H4 (cell line): ENCODE measurements around the gene ZNF341. TPM values are rescaled to one million over a fixed set of nuclear protein-coding genes. Genes with fewer than 3 reads are reported as not detected.
"Not testable (repeated sequence)": the region's sequence is repeated elsewhere in the genome, so short reads cannot be mapped to it uniquely, and the experiment has no call there.

Experiments used
- DNase-seq: peaks from one replicate; pipeline ENCODE4 v3.0.0-alpha.2; 2015; ENCODE audit warnings: low spot score
- total RNA-seq: library from RNA; depleted of rRNA; stranded (reverse); fragments of >200 nt; shearing (Covaris generic); gene quantifications from 2 replicates; pipeline ENCODE4 v1.2.3, GENCODE V29; 2014

The ZNF341 gene
- total RNA-seq, 1 experiment from 2014 or later, result 0.81 TPM

- no peak for DNase-seq
Measured at GRCh38 chr20:33730946-33731692, 677 bp upstream of the ZNF341 start.

- peak; percentile 45 for DNase-seq
Measured at GRCh38 chr20:33732166-33732970, 572 bp downstream of the ZNF341 start.

DNA sequence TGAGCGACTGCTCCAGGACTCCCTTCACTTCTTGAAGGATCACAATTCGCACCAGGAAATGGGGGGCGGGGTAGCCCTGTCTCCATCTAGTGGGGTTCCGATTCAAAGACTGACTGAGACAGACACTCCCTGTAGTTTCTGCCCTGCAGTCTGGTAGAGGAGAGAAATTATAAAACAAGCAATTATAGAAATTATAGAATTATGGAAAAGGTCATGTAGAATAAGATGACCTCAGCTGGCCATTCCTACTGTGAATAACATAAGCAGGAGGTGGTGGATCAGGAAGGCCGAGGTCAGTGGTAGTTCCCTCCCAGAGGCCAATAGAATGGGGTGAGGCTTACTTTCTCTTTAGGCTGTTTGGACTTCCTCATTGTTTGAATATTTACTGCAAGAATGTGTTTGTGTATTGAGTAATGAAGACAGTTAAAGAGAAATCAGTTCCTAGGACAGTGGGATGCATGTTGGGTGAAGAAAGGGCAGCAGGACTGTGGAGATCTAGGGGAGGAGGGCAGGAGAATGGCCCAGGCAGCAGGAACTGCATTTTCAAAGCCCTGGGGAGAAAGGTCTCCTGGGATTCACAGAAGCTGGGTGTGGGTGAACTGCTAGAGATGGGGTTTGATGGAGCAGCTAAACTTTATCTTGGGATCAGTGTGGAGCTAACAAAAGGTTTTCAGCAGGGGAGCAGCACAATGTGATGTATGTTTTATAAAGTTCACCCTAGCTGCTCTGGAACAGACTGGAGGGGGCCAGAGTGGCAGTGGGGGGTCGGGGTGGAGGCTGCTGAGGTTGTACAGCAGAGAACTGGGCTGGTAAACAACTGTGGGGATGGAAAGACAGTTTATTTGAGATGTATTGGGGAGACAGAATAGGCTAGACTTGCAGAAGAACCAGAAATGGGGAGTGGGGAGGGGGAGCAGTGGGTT, 2.1 kb downstream of the ZNF341 start:
- DNase-seq, result peak; percentile 23

DNA sequence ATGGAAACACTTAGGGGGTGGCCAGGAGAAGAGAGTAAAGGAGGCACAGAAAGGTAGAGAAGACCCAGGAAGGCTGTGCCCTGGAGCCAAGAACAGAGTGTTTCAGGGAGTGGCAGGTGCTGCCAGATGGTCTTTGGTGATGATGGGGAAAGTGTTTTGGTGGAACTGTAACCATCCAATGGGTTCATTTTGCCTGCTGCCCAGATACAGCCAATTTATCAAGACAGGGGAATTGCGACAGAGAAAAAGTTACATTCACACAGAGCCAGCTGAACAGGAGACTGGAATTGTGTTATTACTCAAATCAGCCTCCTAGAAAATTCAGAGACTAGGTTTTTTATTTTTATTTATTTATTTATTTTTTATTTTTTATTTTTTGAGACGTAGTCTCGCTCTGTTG, 5.2 kb downstream of the ZNF341 start:
- DNase-seq, result no peak

GRCh38 chr20:33739493-33739892, 7.7 kb downstream of the ZNF341 start:
- no peak for DNase-seq

DNA sequence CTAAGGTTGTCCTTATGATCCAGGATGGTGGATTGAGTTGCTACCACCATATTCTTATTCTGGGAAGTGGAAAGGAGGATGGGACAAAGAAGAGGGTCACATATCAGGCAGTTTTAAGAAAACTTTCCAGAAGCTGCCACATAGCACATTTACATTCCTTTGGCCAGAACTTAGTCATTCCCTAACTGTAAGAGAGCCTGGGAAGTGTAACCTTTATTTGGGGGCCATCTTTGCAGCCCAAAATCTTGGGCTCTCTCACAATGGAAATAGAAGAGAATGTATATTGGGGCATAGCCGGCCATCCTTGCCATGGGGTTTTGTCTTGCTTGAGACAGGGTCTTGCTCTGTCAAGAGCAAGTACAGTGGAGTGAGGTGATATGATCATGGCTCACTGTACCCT, 8.4 kb downstream of the ZNF341 start:
- DNase-seq, result no peak

DNA sequence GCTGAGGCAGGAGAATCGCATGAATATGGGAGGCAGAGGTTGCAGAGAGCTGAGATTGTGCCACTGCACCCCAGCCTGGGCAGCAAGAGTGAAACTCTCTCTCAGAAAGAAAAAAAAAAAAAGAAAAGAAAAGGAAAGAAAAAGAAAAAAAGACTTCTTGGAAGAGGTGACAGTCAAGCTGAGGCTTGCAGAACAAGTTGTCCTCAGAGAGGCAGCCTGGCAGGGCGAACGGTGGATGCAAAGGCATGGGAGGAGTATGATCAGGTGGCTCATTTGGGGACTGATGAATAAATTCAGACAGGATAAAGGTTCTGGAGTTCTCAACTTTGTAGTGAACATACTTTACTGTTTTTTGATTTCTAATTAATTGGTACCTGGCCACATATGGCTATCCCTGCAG, 12.4 kb downstream of the ZNF341 start:
- DNase-seq, result no peak

DNA sequence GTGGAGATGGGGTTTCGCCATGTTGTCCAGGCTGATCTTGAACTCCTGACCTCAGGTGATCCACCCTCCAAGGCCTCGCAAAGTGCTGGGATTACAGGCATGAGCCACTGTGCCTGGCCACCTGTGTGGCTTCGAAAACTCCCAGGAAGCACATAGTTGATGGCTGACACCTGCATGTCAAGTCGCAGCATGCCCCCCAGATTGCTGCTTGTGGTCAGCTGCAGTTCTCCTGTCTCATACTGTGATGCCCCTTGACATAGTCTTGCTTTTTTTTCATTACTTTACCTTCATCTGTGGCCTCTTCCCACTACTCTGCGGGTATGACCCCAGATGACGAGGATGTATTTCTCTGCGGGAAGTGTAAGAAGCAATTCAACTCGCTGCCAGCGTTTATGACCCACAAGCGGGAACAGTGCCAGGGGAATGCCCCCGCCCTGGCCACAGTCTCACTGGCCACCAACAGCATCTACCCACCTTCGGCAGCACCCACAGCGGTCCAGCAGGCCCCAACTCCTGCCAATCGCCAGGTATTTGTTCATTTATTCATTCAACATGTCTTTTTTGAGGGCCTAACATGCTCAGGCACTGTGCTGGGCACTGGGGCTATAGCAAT, 13.1 kb downstream of the ZNF341 start:
- DNase-seq, result no peak

DNA sequence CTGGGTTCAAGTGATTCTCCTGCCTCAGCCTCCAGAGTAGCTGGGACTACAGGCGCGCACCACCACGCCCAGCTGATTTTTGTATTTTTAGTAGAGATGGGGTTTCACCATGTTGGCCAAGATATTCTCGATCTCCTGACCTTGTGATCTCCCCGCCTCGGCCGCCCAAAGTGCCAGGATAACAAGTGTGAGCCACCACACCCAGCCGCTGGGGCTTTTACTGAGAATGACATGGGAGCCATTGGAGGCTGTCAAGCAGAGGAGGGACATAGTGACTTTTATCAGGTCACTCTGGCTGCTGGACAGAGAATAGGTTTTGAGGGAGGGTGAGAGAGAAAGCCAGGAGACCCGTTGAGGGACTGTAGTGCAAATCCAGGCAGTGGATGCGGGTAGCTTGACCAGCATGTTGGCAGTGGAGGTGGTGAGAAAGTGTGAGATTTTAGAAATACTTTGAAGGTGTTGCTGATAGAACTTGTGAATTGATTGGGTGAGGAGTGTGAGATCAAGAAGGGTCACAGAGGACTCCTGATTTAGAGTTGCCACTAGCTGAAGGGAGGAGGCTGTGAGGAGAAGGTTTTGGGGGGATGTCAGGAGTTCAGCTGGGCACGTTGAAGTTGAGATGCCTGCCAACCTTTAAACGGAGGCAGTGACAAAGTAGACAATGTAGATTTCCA, 14.7 kb downstream of the ZNF341 start:
- no peak for DNase-seq

DNA sequence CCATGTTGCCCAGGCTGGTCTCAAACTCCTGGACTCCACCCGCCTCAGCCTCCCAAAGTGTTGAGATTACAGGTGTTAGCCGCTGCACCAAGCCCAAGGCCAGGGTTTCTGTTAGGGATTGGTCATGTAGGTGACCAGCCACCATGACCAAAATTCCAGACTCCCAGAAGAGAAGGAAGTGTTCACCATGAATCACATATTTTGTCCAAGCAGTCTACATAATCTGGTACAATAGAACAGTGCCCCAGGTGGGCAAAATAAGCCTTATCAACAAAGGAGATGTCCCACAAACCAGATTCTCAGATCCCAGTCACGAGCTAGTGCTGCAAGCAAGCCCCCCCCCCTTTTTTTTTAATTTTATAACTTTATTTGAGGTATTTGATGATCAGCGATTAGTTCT, 20.0 kb downstream of the ZNF341 start:
- no peak for DNase-seq

DNA sequence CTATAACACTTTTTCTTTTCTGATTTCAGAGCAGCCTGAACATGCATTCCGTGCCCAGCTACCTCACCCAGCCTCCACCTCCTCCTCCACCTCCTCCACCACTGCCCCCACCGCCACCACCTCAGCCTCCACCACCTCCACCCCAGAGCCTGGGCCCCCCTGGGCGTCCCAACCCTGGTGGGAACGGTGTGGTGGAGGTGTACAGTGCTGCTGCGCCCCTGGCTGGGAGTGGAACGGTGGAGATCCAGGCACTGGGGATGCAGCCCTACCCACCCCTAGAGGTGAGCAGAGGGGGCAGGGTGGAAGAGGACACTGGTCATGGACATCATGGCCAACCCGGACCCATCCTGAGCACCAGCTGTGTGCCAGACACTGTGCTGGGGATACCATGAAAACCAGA, 21.3 kb downstream of the ZNF341 start:
- no peak for DNase-seq

DNA sequence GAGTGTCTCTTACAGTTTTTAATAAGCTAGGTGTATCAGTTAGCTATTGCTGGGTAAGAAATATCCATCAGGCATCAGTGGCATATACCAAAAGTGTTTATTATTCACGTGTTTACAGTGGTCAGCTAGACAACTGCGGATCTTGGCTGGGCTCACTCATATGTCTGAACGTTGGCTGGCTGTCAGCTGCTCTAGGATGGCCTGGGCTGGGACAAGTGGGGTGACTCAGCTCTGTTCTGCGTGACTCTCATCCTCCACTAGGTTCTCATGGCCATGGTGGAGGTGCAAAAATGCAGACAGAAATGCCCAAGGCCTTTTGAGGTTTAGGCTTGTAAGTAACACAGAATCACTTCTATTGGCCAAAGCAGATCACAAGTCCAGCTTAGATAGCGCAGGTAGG, 22.0 kb downstream of the ZNF341 start:
- DNase-seq, result no peak

- not testable (repeated sequence) for DNase-seq
Measured at GRCh38 chr20:33755936-33756490, 24.2 kb downstream of the ZNF341 start.

- DNase-seq, result no peak
Measured at GRCh38 chr20:33757046-33757445, 25.2 kb downstream of the ZNF341 start.

- no peak for DNase-seq
Measured at GRCh38 chr20:33757458-33757857, 25.7 kb downstream of the ZNF341 start.

- DNase-seq, result no peak
Measured at GRCh38 chr20:33761698-33762250, 30.0 kb downstream of the ZNF341 start.

- no peak for DNase-seq
Measured at GRCh38 chr20:33765099-33765498, 33.3 kb downstream of the ZNF341 start.

- DNase-seq, result no peak
Measured at GRCh38 chr20:33765592-33765991, 33.8 kb downstream of the ZNF341 start.

GRCh38 chr20:33766686-33767085, 34.9 kb downstream of the ZNF341 start:
- no peak for DNase-seq

DNA sequence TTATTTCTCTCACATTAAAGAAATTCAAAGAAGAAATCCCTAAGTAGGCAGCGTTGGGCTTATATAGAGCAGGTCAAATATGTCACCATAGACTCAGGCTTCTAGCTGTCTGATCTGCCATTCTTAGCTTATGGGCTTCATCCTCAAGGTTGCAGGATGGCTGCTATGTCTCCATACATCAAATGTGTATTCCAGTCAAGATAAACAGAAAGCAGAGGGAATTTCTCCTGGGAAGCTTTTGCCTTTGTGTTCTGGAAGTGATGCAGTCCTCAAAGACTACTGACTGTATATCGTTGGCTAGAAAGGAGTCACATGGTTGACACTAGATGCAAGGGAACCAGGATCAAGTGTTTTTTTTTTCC, 36.0 kb downstream of the ZNF341 start:
- no peak for DNase-seq

- no peak for DNase-seq
Measured at GRCh38 chr20:33769043-33769442, 37.2 kb downstream of the ZNF341 start.
